GM15510 (cell line): Measurements from ENCODE around the gene LAPTM4A.

Source experiments
- POLR2A ChIP-seq: IDR thresholded peaks from 3 replicates; pipeline ENCODE4 v1.6.1; 2011; ENCODE audit warnings: borderline replicate concordance; ENCODE audit not compliant: insufficient read length; ENCODE audit errors: extremely low read depth

The LAPTM4A gene

DNA sequence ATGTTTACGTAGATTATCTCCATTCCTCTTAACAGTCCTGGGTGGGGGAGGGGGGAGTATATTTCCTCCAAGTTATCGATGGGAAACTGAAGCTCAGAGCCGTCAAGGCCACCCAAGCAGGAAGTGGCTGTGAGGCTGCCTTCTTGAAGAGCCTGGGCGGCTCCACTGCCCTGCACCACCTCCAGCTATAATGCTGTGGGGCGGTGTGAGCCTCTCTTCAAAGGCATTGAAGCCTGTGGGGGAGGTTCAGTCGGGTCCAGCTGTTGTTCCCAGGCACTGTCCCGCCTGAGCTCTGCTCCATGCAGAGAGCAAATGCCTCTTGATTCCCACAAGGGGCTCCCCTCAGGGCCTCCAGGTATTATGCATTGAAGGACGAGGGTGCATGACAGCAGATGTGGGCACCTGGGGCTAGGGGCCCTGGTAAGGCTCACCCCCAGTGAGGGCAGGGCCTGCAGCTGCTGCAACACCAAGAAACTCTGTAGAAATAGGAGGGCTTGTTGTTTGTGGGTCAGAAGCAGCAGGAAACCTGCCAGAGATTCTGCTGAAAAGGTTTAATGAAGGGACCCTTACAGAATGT lies 29.5 kb upstream of the LAPTM4A start:
- no peak for TF ChIP-seq POLR2A

DNA sequence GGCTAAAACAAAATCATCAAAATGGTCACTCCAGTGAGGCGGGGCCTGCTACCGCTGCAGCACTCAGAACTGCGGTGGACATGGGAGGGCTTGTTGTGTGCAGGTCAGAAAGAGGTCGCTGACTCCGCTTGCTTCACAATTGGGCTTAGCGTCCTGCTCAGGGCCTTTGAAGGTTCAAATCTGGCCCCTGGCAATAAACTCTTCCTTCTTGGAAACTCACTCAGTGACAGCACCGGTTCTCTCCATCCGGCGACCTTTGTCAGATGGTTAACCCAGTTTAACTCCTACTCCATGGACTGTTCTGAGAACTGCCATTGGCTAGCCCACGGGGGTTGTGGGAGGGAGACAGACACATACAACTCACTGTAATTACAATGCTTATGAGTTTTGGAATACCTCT lies 29.0 kb upstream of the LAPTM4A start:
- TF ChIP-seq POLR2A: no peak

DNA sequence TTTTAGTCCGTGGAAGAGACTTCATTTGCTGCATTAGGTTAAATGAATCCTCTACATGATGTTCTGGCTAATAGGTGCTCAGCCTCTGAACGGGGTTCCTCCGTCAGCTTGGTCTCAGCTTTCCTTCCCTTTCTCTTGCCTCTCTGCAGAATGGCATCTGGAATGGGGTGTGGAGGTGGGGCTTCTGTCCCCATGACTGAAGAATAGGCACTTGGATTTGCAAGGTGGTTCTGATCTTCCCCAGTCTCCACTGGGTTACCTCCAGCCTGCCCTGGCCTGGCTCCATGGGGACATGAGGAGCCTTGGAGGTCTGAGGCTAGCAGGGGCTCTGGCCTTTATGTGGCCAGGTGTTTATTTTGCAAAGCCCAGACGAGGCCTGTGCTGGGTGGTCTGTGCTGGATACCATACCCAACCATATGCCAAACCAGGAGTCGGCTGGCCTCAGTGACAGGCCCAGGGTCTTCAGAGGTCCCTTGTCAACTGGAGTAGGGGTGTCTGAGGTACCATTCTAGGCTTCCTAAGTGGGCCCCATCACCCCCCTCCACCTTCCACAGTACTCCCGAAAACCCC lies 28.2 kb upstream of the LAPTM4A start:
- TF ChIP-seq POLR2A: no peak

DNA sequence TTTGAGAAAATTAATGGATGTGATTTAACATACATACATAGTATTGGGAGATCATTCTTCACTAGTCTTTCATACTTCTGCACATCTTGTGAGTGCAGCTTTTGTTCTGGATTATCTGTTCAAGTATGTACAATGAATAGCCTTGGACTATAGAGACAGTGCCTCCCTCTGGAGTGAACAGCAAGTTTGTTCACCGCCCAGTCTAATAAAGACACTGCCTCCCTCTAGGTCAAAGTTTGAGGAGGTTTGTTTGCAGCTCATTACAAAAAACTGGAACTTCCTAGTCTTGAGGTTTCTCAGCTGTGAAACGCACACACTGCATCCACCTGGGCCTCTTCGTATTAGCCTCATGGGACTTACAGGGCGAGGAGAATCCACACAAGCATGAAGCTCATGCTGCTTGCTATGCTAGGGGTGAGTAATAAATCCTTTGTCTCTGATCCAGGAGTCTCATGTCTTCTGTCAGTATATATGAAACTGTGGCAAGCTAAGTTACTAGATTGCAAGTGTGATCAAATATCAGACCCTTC lies 26.0 kb upstream of the LAPTM4A start:
- no peak for TF ChIP-seq POLR2A

DNA sequence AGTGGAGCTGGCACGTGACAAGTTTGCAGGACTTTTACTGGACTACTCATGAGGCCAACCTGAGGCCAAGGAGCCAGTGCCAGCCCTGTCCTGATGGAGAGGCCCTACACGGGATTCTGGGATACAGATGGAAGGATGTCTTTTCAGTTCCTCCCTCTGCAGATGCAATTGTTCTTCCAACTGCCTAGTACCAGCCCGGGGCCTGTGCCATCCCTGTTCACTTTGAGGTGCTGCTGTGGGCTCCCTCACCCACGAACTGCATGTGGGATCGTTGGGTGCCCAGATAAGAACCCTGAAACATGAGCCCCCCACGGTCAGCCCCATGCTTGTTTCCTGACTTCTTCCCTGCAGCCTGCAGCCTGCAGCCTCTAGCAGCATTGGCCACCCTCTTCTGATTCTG lies 25.3 kb upstream of the LAPTM4A start:
- no peak for TF ChIP-seq POLR2A

DNA sequence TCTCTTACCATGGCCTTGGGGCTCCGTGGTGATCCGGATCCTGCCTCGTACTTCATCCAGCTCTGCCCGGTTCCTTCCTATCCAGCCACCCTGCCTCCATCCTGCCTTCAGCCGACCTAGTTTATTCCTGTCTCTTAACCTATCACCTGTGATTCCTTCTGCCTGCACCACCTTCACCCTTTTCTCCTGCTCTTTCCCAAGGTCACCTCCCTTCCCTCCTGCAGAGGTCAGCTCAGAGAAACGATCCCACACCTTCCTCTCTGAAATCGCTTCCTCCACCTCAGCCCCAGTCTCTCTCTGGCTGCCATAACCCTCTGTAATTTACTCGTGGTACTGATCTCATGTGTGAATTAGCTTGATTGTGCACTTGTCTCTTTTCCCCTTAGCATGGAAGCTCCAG lies 23.5 kb upstream of the LAPTM4A start:
- TF ChIP-seq POLR2A: no peak

DNA sequence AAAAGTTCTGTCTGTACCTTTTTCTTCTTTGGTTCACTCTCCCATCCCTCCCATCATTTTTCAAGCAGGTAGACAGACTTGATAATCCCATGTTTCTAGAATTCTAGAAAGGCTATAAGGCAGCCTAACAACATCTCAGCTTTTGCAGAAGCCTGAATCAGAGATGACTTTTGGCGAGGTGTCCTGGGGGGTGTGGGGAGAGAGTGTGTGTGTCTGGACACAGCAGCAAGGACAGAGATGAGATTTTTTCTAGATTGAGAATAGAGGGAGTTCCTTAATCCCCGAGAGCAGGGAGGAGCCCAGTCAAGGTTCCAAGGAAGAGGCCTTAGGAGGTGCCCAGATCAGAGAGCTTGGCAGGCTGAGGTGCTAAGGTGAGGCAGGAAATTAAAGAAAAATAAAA lies 22.0 kb upstream of the LAPTM4A start:
- TF ChIP-seq POLR2A: no peak

DNA sequence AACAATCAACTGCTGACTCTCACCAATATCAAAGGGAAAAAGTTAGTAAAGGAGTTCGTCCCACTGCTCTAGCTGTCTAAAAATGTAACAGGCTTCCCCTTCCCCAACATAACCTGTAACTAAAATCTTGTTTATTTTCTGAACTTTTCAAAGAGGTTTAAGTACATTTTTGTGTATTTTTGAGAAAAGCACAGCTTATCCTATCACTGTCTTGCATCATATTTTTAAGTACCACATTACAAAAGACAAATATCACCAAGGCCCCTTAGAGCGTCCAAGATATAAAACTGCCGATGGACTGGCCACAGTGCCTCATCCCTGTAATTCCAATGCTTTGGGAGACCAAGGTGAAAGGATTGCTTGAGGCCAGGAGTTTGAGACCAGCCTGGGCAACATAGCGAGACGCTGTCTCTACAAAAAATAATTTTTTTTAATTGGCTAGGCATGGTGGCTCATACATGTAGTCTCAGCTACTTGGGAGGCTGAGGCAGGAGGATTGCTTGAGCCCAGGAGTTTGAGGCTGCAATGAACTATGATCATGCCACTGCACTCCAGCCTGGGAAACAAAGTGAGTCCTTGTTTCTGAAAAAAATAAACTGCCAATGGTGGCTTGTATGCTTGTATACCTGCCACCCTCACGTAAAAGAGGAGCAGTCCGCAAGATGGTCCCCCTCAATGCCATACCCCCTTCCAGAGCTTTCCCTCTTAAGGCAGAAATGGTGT lies 21.2 kb upstream of the LAPTM4A start:
- no peak for TF ChIP-seq POLR2A

DNA sequence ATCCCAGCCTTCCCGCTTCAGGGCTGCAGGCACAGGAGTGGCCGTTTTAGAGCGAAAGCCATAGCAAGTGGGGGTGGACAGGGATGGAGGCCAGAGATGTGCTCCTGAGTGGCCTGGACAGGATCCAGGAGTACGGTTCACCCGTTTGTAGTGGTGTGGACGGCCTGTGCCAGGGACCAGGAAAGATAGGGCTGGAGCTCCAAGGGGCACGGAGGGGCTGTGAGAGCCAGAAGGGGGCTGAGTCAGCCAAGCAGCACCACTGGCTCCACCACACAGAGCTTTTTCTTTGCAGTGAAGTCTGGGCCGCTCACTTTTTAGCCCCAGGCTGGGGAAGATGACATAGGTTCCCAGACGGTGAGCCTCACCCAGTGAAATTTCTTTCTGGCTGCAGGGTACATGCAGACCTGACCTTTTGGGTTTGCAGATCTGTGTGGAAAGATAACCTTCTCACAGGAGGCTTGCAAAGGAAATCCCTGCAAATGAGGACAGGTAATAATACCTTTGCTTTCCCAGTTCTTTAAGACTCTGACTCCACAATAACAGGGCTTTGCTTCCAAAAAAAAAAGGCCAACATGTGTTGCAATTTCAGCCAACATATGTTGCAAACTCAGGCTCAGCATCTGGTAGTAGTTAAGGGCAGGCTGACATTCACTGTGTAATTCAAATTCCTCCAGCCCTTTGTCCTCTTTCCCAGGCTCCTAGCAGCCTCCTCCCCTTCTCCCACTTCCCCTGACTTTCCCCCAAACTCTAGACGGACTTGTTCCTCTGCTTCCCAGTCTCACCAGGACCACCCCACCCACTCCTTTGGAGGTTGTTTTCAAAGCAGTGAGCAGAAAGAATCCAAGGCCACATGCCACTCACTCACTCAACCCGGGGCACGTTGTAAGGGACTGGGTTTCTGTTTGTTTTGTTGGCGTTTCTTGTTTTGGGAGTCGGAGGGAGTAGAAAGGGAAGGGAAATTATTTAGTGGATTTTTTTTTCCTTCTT lies 20.3 kb upstream of the LAPTM4A start:
- TF ChIP-seq POLR2A: no peak

DNA sequence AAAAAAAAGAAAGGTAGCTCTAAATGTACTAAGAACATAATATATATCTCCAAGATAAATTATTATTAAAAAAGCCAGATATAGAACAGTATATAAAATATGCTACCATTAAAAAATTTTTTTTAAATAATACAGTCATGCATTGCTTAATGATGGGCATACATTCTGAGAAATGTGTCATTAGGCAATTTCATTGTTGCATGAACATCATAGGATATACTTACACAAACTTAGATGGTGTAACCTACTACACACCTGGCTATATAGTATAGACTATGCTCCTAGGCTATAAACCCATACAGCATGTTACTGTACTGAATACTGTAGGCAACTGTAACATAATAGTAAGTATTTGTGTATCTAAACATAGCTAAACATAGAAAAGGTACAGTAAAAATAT lies 18.3 kb upstream of the LAPTM4A start:
- TF ChIP-seq POLR2A: no peak

DNA sequence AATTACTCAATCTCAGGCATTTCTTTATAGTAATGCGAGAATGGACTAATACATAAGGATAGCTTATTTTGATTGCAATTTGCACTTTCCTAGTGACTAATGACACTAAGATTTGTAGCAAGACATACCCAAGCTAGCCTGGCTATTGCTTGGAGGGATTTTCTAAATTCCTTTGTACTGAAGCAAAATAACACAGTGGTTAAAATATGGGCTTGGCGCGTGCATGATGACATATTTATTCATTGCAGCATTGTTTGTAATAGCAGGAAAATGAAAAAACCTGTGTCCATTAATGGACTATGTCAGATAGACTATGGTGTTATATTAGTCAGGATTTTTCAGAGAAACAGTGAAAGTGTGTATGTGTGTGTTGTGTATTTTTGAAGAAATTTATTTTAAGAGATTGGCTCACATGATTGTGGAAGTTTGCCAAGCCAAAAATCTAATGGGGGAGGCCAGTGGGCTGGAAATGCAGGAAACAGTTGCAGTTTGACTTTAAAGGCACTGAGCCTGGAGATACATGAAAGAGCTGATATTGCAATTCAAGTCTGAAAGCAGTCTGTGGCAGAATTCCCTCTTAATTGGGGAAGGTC lies 16.7 kb upstream of the LAPTM4A start:
- TF ChIP-seq POLR2A: no peak

DNA sequence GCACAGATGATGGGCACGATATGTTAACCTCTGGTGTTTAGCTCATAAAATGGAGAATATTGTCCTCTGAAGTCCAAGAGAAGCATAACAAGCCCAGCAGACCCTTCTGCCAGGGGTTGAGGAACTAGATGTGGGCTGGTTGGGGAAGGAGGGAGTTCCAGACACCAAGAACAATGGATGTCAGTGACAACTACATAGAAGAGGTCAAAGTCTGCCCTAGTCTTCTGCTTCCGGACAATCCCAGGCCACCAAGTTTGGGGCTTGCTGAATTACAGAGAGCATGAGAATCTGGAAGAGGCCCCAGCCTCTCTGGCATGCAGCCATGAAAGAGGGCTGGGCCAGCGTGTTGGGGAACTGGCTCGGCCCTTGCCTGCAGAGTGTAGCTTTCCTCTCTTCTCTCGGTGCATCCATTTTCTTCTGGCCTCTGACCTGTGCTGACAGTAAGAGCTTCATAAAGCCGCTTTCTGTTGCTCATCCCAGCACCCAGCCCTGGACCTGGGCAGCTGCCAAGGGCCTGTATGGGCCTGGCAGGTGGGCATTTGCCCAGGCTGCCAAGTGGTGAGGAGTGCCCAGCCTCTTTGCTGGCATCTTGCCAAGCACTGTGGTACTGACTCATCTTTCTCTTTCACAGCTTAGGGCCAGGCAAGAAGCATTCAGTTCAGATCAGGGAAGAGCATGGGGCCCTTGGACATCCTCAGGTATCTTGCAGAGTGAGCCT lies 14.6 kb upstream of the LAPTM4A start:
- no peak for TF ChIP-seq POLR2A

DNA sequence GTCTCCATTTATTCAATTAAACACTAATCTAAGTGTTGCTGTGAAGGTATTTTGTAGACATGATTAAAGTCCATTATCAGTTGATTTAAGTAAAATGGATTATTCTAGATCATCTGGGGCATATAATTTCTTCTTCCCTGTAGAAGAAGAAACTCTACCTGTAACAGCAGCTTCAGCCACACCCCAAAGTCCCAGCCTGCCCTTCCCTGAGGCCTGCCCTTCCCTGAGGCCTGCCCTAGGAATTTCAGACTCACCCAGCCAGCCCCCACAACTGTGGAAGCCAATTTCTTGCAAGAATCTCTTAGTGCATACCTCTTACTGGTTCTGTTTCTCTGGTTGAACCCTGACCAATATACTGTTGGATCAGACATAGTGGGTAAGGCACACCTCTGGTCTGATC lies 13.4 kb upstream of the LAPTM4A start:
- TF ChIP-seq POLR2A: no peak

DNA sequence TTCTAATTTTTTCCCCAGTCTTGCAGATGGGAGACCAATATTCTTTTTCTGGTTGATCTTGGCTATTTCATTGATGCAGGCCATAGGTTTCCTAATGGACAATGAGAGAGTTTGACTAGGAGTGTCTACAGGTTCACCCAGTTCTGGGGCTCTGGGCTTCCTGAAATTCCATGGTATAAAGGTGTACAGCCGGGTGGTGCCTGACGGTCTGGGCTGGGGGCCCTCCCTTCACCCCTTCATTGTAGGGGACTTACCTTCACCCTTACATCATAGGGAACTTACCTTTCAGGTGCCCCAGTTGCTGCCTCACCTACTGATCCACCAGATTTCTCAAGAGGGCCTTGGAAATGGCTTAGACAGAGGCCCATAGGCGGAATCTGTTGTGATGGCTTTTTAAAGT lies 13.0 kb upstream of the LAPTM4A start:
- no peak for TF ChIP-seq POLR2A
